ENCODE measurements around the gene TSPAN5.

DNA sequence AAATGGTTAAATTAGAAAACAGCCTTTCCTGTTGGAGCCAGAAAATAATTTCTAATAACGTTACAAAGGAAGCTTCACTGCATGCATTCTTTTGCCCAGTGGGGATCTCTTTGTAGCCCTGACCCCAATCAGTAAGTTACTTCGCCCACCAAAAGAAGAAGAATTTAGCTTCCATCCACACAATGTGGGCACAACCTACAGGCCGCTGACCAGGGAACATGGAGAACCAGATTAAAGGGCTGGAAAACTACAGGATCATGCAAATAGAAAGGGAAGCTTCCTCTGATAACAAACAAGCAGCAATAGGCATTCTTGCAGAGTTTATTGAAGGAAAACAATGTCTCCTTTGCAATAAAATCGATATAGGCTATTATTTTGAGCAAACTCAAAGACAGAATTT lies 21.3 kb upstream of the TSPAN5 start:
- TF ChIP-seq, protein P1, sequence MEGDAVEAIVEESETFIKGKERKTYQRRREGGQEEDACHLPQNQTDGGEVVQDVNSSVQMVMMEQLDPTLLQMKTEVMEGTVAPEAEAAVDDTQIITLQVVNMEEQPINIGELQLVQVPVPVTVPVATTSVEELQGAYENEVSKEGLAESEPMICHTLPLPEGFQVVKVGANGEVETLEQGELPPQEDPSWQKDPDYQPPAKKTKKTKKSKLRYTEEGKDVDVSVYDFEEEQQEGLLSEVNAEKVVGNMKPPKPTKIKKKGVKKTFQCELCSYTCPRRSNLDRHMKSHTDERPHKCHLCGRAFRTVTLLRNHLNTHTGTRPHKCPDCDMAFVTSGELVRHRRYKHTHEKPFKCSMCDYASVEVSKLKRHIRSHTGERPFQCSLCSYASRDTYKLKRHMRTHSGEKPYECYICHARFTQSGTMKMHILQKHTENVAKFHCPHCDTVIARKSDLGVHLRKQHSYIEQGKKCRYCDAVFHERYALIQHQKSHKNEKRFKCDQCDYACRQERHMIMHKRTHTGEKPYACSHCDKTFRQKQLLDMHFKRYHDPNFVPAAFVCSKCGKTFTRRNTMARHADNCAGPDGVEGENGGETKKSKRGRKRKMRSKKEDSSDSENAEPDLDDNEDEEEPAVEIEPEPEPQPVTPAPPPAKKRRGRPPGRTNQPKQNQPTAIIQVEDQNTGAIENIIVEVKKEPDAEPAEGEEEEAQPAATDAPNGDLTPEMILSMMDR (IDR thresholded peaks at IDR 0.05; ENCODE audit: insufficient read depth, low read length), result no peak
- TF ChIP-seq GABPA (IDR thresholded peaks at IDR 0.05; ENCODE audit: low read depth) (no peak), POLR2AphosphoS5 (IDR thresholded peaks at IDR 0.05; ENCODE audit: low read depth) (no peak), SPI1 (IDR thresholded peaks at IDR 0.05; ENCODE audit: borderline replicate concordance, low read depth) (no peak)
- TF ChIP-seq, protein P2, sequence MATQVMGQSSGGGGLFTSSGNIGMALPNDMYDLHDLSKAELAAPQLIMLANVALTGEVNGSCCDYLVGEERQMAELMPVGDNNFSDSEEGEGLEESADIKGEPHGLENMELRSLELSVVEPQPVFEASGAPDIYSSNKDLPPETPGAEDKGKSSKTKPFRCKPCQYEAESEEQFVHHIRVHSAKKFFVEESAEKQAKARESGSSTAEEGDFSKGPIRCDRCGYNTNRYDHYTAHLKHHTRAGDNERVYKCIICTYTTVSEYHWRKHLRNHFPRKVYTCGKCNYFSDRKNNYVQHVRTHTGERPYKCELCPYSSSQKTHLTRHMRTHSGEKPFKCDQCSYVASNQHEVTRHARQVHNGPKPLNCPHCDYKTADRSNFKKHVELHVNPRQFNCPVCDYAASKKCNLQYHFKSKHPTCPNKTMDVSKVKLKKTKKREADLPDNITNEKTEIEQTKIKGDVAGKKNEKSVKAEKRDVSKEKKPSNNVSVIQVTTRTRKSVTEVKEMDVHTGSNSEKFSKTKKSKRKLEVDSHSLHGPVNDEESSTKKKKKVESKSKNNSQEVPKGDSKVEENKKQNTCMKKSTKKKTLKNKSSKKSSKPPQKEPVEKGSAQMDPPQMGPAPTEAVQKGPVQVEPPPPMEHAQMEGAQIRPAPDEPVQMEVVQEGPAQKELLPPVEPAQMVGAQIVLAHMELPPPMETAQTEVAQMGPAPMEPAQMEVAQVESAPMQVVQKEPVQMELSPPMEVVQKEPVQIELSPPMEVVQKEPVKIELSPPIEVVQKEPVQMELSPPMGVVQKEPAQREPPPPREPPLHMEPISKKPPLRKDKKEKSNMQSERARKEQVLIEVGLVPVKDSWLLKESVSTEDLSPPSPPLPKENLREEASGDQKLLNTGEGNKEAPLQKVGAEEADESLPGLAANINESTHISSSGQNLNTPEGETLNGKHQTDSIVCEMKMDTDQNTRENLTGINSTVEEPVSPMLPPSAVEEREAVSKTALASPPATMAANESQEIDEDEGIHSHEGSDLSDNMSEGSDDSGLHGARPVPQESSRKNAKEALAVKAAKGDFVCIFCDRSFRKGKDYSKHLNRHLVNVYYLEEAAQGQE (IDR thresholded peaks at IDR 0.05; ENCODE audit: insufficient replicate concordance, low read depth), result no peak

All from HL-60 (cell line).